ENCODE data around the gene ARFGEF3.
"Not testable (repeated sequence)": the region's sequence is repeated elsewhere in the genome, so short reads cannot be mapped to it uniquely, and the experiment has no call there.

The ARFGEF3 gene

GRCh38 chr6:138211601-138212000 lies 49.9 kb downstream of the ARFGEF3 start:
- no peak for DNase-seq

- DNase-seq, result not testable (repeated sequence)
These were observed 50.8 kb downstream of the ARFGEF3 start for GRCh38 chr6:138212530-138212929.

- DNase-seq, result no peak
These were observed 53.5 kb downstream of the ARFGEF3 start for GRCh38 chr6:138215093-138215782.

- DNase-seq, result no peak
These were observed 56.7 kb downstream of the ARFGEF3 start, which contains the start of gene PBOV1 for GRCh38 chr6:138218449-138218848. Gene PBOV1 (minus strand): TSS chr6:138218491. CDS start chr6:138218395, 96 bp downstream.

GRCh38 chr6:138219398-138219797 lies 57.7 kb downstream of the ARFGEF3 start:
- no peak for DNase-seq

GRCh38 chr6:138219901-138220300 lies 58.2 kb downstream of the ARFGEF3 start:
- DNase-seq, result no peak

GRCh38 chr6:138222901-138223546 lies 61.3 kb downstream of the ARFGEF3 start:
- no peak for DNase-seq

- DNase-seq, result no peak
These were observed 64.2 kb downstream of the ARFGEF3 start for GRCh38 chr6:138225953-138226352.

GRCh38 chr6:138226700-138227315 lies 65.1 kb downstream of the ARFGEF3 start:
- no peak for DNase-seq

- no peak for DNase-seq
These were observed 65.6 kb downstream of the ARFGEF3 start for GRCh38 chr6:138227316-138227781.

GRCh38 chr6:138229072-138229471 lies 67.3 kb downstream of the ARFGEF3 start:
- DNase-seq, result no peak

GRCh38 chr6:138229663-138230179 lies 68.0 kb downstream of the ARFGEF3 start:
- DNase-seq, result no peak

GRCh38 chr6:138230221-138230620 lies 68.5 kb downstream of the ARFGEF3 start:
- no peak for DNase-seq

- DNase-seq, result no peak
These were observed 69.1 kb downstream of the ARFGEF3 start for GRCh38 chr6:138230759-138231380.

GRCh38 chr6:138231381-138231886 lies 69.7 kb downstream of the ARFGEF3 start:
- DNase-seq, result peak; percentile 3

- no peak for DNase-seq
These were observed 72.6 kb downstream of the ARFGEF3 start for GRCh38 chr6:138234363-138234762.

GRCh38 chr6:138235205-138235604 lies 73.5 kb downstream of the ARFGEF3 start:
- no peak for DNase-seq

- DNase-seq, result no peak
These were observed 74.0 kb downstream of the ARFGEF3 start for GRCh38 chr6:138235693-138236092.

- no peak for DNase-seq
These were observed 75.7 kb downstream of the ARFGEF3 start for GRCh38 chr6:138237463-138237862.

GRCh38 chr6:138238368-138238767 lies 76.6 kb downstream of the ARFGEF3 start:
- no peak for DNase-seq

GRCh38 chr6:138239774-138240173 lies 78.0 kb downstream of the ARFGEF3 start:
- DNase-seq, result no peak

- DNase-seq, result no peak
These were observed 78.9 kb downstream of the ARFGEF3 start for GRCh38 chr6:138240476-138241245.

Data from RPMI8226 (cell line).